NCI-H345 treated with DMSO at 0.1 percent for 48 hours (cell line): ENCODE results near the gene TTPAL.

ENCODE experiments used
- DNase-seq: peaks from one replicate; lab custom pipeline; 2025; ENCODE audit not compliant: unreplicated experiment; lab: John Stamatoyannopoulos, UW

The TTPAL gene

DNA sequence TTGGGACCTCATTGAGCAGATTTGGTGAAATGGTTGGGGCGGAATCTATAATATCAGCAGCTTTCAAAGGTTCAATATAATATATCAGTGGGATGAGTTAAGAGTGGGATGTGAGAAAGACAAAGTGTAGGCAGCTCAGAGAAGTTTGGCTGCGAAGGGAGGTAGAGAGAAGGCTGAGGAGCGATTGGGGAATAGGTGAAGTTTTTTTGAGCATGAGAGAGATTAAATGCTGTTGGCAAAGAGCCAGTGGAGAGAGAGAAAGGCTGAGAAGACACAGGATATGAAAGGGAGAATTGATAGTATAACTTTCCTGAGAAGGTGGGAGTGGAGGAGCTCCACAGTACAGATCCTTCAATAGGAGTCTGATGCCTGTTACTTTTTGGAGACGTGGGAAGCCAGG is 58.3 kb downstream of the TTPAL start:
- DNase-seq, result no peak

DNA sequence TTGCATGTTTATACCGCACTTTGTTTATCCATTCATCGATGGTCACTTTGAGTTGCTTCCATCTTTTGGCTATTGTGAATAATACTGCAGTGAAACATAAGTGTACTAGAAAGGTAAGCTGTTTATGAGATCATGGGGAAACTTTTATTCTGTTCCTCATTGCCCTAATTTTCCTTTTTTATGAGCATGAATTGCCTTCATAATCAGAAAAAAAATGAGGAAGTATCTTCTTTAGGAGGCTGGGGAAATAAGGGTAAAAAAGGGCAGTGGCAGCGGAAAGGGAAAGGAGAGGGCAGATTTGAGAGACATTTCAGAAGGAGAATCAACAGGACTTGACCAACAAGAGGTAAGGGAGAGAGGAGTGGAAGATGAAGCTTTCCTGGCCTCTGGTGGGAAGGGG is 60.5 kb downstream of the TTPAL start:
- DNase-seq, result no peak

DNA sequence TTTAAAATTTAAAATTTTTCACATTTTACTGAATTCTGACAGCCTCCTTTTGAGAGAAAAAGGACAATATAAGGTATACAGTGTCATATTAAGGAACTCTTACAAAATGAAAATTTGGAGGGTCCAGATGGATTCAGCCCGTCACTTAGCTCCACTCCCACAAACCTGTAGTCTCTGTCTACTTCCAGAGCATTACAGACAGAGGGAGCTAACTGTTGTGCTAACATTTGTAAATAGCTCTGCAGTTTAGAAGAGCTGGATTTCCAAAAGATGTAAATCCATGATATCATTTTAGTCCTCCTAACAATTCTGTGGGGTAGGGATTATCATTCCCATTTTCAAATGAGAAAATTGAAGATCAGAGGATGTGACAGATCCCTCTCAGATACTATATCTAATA is 62.3 kb downstream of the TTPAL start:
- no peak for DNase-seq

DNA sequence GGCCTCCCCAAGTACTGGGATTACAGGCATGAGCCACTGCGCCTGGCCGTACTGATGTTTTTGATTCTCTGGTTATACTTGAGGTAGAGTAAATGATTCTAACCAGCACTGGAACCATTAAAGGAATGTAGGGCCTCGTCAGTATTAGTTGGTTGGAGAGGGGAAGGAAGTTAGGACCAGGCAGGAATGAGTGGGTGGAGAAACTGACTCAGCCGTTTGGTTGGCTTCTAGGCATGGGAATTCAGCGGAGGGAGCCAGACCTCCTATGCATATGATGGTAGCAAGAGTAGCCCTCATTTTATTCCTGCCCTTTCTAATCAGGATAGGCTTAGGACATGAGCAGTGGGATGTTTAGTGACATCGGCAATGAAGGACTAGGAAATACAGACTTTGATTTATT is 65.2 kb downstream of the TTPAL start:
- DNase-seq, result no peak

DNA sequence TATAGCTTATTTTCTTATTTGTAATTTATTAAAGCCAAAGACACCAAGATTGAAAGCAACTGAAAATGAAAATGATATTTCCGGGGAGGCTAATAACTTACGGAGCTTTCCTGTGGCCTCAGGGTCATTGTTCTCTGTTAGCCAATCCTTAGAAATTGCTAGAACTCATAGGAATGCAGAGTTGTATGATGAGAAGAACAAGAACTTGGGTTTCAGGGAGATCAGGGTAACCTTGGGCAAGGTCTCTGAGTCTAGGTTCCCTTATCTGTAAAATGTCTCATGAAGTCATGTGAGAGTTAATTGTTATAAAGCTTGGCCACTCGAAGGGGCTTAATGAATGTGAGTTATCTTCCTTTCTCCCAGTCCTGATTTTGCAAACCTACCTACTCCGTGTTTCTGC is 66.3 kb downstream of the TTPAL start:
- DNase-seq, result no peak

DNA sequence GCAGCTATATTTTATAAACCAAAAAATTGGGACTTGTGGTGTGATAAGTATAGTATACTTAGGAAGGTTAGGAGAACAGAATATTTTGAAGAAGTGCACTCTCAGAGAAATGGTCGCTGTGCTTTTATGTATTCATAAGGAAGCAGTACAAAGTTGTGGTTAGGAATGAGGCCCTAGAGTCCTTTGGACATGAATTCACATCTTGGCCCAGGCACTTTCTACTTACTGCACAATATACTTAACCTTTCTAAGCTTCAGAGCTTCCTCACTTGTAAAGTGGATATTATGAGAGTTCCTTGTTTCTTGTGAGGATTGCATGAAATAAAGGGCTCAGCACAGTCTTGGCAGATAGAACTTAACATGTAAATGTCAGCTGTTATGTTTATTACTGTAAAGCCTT is 67.2 kb downstream of the TTPAL start:
- no peak for DNase-seq

DNA sequence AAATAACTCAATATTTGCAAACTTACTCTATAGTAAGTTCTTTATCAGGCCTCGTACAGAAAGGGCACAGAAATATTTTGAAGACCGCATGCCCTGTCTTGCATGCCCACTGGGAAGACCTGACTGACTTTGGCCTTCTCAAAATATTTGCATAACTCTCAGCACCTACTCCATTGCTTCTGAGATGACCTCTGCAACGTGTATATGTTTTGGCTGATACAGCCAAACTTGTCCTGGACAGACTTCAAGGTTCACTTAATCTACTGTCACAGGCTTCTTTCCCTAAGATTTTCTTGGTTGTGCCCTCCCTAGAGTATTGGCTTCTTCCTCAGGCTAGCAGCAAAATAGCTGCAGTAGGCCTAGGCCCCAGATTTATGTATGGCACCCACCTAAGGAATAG is 67.7 kb downstream of the TTPAL start:
- DNase-seq, result no peak
